22Rv1 (cell line): ENCODE results near the gene JAML.

ENCODE experiments used
- ZFX ChIP-seq: fragments of 450-650 bp; IDR thresholded peaks from 2 replicates; pipeline ENCODE4 v1.6.1; 2017; ENCODE audit warnings: antibody characterized with exemption, borderline replicate concordance
- TF ChIP-seq, protein P1 (sequence below): fragments of 450-650 bp; IDR thresholded peaks from 2 replicates; pipeline ENCODE4 v1.5.1; 2017; ENCODE audit warnings: mild to moderate bottlenecking

DNA sequence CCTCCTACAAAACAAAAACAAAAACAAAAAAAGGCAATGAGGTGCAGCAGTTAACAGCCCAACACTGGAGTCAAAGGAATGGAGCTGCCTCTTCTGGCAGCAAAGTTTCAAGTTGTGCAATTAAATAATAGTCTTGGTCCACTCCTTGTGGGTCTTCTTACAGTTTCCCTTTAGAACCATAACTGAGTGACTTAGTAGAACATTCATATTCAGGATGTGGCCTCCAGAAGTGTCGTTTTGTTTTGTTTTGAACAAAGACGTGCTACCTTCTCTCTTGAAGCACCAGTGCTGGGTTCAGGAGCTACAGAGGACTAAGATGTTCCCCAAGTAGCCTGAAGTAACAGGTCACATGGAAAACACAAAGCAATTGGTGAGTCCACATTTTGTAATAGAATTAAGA, 2.0 kb upstream of the JAML start:
- TF ChIP-seq, protein P1, sequence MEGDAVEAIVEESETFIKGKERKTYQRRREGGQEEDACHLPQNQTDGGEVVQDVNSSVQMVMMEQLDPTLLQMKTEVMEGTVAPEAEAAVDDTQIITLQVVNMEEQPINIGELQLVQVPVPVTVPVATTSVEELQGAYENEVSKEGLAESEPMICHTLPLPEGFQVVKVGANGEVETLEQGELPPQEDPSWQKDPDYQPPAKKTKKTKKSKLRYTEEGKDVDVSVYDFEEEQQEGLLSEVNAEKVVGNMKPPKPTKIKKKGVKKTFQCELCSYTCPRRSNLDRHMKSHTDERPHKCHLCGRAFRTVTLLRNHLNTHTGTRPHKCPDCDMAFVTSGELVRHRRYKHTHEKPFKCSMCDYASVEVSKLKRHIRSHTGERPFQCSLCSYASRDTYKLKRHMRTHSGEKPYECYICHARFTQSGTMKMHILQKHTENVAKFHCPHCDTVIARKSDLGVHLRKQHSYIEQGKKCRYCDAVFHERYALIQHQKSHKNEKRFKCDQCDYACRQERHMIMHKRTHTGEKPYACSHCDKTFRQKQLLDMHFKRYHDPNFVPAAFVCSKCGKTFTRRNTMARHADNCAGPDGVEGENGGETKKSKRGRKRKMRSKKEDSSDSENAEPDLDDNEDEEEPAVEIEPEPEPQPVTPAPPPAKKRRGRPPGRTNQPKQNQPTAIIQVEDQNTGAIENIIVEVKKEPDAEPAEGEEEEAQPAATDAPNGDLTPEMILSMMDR = no peak
- no peak for TF ChIP-seq ZFX
